Measurements from ENCODE around the gene SRD5A1.

- TF ChIP-seq EP300 (IDR thresholded peaks at IDR 0.05) (no peak), CTCF (IDR thresholded peaks at IDR 0.05) (no peak)
These were observed 417 bp downstream of the SRD5A1 start for GRCh38 chr5:6633469-6634245.
